Liver (tissue), 3 donors: Measurements from ENCODE around the gene OSCAR.

Experiments
- EGR1 ChIP-seq, 2 donors: IDR thresholded peaks; 2 replicates each; pipeline ENCODE4 v1.6.1; 2016 to 2018; ENCODE audit warnings: antibody characterized with exemption in 2 of 2, low read depth in 2 of 2
- GABPA ChIP-seq, 2 donors: IDR thresholded peaks in 1 of 2; conservative IDR thresholded peaks in 1 of 2; 2 replicates each; pipeline ENCODE4 v1.6.1; 2016; ENCODE audit warnings: antibody characterized with exemption in 2 of 2, mild to moderate bottlenecking in 1 of 2, moderate library complexity in 1 of 2
- NR2F2 ChIP-seq: IDR thresholded peaks from 2 replicates; pipeline ENCODE4 v1.6.1; 2016; ENCODE audit warnings: antibody characterized with exemption
- RAD21 ChIP-seq, 2 donors: IDR thresholded peaks; 2 replicates each; pipeline ENCODE4 v1.6.1; 2016; ENCODE audit warnings: antibody characterized with exemption in 2 of 2, mild to moderate bottlenecking in 2 of 2
- SP1 ChIP-seq: IDR thresholded peaks from 2 replicates; pipeline ENCODE4 v1.6.1; 2018; ENCODE audit warnings: antibody characterized with exemption, mild to moderate bottlenecking
- TAF1 ChIP-seq: conservative IDR thresholded peaks from 2 replicates; pipeline ENCODE4 v1.6.1; 2016; ENCODE audit warnings: antibody characterized with exemption, mild to moderate bottlenecking
- YY1 ChIP-seq: IDR thresholded peaks from 2 replicates; pipeline ENCODE4 v1.6.1; 2016; ENCODE audit warnings: antibody characterized with exemption, mild to moderate bottlenecking
- TF ChIP-seq, protein P1 (sequence below): fragments of 150-350 bp; IDR thresholded peaks from 2 replicates; pipeline ENCODE4 v1.5.1; 2017; ENCODE audit warnings: improper control_type of control experiment, low read depth, low read length; ENCODE audit not compliant: missing input control
- TF ChIP-seq, protein P2 (sequence below): IDR thresholded peaks from 2 replicates; pipeline ENCODE4 v1.6.1; 2016; ENCODE audit warnings: antibody characterized with exemption, mild to moderate bottlenecking
- TF ChIP-seq, protein P3 (sequence below): IDR thresholded peaks from 2 replicates; pipeline ENCODE4 v1.6.1; 2016; ENCODE audit warnings: antibody characterized with exemption
- TF ChIP-seq, protein P4 (sequence below): IDR thresholded peaks from 2 replicates; pipeline ENCODE4 v1.6.1; 2016; ENCODE audit warnings: antibody characterized with exemption
- donor health status: healthy.
- donor health status: healthy.

DNA sequence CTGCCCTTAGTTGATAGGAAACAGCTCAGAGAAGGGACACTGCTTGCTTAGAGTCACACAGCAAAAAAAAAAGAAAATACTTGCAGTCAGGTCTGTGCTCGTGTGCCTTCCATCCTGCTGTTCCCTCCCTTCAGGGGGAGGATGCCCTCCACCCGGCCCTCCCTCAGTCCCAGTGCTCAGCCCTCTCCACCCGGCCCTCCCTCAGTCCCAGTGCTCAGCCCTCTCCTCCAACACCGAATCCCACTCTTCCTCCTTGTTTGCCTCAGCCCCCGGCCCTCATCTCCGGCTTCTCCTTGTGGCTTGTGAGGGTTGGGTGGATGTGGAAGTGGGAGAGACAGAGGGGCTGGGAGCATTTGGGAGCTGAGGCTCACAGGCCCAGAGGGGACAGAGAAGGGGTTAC lies 9.0 kb upstream of the OSCAR start:
- TF ChIP-seq, protein P1, sequence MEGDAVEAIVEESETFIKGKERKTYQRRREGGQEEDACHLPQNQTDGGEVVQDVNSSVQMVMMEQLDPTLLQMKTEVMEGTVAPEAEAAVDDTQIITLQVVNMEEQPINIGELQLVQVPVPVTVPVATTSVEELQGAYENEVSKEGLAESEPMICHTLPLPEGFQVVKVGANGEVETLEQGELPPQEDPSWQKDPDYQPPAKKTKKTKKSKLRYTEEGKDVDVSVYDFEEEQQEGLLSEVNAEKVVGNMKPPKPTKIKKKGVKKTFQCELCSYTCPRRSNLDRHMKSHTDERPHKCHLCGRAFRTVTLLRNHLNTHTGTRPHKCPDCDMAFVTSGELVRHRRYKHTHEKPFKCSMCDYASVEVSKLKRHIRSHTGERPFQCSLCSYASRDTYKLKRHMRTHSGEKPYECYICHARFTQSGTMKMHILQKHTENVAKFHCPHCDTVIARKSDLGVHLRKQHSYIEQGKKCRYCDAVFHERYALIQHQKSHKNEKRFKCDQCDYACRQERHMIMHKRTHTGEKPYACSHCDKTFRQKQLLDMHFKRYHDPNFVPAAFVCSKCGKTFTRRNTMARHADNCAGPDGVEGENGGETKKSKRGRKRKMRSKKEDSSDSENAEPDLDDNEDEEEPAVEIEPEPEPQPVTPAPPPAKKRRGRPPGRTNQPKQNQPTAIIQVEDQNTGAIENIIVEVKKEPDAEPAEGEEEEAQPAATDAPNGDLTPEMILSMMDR: no peak
- TF ChIP-seq, protein P2, sequence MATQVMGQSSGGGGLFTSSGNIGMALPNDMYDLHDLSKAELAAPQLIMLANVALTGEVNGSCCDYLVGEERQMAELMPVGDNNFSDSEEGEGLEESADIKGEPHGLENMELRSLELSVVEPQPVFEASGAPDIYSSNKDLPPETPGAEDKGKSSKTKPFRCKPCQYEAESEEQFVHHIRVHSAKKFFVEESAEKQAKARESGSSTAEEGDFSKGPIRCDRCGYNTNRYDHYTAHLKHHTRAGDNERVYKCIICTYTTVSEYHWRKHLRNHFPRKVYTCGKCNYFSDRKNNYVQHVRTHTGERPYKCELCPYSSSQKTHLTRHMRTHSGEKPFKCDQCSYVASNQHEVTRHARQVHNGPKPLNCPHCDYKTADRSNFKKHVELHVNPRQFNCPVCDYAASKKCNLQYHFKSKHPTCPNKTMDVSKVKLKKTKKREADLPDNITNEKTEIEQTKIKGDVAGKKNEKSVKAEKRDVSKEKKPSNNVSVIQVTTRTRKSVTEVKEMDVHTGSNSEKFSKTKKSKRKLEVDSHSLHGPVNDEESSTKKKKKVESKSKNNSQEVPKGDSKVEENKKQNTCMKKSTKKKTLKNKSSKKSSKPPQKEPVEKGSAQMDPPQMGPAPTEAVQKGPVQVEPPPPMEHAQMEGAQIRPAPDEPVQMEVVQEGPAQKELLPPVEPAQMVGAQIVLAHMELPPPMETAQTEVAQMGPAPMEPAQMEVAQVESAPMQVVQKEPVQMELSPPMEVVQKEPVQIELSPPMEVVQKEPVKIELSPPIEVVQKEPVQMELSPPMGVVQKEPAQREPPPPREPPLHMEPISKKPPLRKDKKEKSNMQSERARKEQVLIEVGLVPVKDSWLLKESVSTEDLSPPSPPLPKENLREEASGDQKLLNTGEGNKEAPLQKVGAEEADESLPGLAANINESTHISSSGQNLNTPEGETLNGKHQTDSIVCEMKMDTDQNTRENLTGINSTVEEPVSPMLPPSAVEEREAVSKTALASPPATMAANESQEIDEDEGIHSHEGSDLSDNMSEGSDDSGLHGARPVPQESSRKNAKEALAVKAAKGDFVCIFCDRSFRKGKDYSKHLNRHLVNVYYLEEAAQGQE: no peak
- TF ChIP-seq TAF1: no peak
- no peak for TF ChIP-seq SP1
- no peak for TF ChIP-seq RAD21 (IDR thresholded peaks at IDR 0.05)
- TF ChIP-seq, protein P3, sequence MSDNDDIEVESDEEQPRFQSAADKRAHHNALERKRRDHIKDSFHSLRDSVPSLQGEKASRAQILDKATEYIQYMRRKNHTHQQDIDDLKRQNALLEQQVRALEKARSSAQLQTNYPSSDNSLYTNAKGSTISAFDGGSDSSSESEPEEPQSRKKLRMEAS: no peak
- TF ChIP-seq EGR1 (IDR thresholded peaks at IDR 0.05; ENCODE audit: low read depth in 2 of 2): no peak
- no peak for TF ChIP-seq GABPA (IDR thresholded peaks at IDR 0.05 in 1 of 2, conservative IDR thresholded peaks at IDR 0.05 in 1 of 2)
- no peak for TF ChIP-seq NR2F2
- TF ChIP-seq, protein P4, sequence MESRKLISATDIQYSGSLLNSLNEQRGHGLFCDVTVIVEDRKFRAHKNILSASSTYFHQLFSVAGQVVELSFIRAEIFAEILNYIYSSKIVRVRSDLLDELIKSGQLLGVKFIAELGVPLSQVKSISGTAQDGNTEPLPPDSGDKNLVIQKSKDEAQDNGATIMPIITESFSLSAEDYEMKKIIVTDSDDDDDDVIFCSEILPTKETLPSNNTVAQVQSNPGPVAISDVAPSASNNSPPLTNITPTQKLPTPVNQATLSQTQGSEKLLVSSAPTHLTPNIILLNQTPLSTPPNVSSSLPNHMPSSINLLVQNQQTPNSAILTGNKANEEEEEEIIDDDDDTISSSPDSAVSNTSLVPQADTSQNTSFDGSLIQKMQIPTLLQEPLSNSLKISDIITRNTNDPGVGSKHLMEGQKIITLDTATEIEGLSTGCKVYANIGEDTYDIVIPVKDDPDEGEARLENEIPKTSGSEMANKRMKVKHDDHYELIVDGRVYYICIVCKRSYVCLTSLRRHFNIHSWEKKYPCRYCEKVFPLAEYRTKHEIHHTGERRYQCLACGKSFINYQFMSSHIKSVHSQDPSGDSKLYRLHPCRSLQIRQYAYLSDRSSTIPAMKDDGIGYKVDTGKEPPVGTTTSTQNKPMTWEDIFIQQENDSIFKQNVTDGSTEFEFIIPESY: no peak
- TF ChIP-seq YY1: no peak
